ENCODE data around the gene TMED9. TPM values are rescaled to one million over a fixed set of nuclear protein-coding genes. Genes with fewer than 3 reads are reported as not detected.

TMED9 gene
- total and polyA plus RNA-seq, 2 of the 4 experiments (the other 2 are of a cell fraction) = 123 to 357 TPM

GRCh38 chr5:177612215-177612673 lies 20.2 kb downstream of the TMED9 start:
- Histone ChIP-seq H3K56ac (ENCODE audit: extremely low read depth, insufficient read depth, low read length) (no peak overlapping the region), H3K27me3 (ENCODE audit: control insufficient read depth, insufficient read depth, low read length) (no peaks in the 10 kb centered on the region), H2AK9ac (replicated peaks; ENCODE audit: low read depth, low read length, poor library complexity) (peak overlapping the region; percentile 28), H4K8ac (ENCODE audit: low read depth in 2 of 2, low read length in 2 of 2) (no peak overlapping the region), H4K20me1 (ENCODE audit: insufficient read depth, low read length) (peaks cover 5% of the 10 kb centered on the region; the same call in 1 of the 2 replicates), H3K4me2 (ENCODE audit: low read depth, low read length) (no peak overlapping the region), H3K4me3 (ENCODE audit: insufficient read depth, low read depth, low read length) (no peak overlapping the region), H2BK5ac (ENCODE audit: low read depth, low read length, poor library complexity, severe bottlenecking) (no peak overlapping the region), H2BK20ac (ENCODE audit: low read depth, low read length) (no peak overlapping the region), H3K36me3 (ENCODE audit: control insufficient read depth, insufficient read depth, low read length) (peaks cover 14% of the 10 kb centered on the region; the same call in 1 of the 2 replicates), H4K91ac (ENCODE audit: insufficient read depth, low read depth, low read length) (no peak overlapping the region), H3K14ac (replicated peaks; ENCODE audit: low read depth, low read length) (no peak overlapping the region), H2AK5ac (ENCODE audit: low read depth, low read length) (no peak overlapping the region), H2AFZ (replicated peaks; ENCODE audit: low read length, poor library complexity) (no peak overlapping the region), H3K9ac (ENCODE audit: low read depth, low read length) (no peak overlapping the region), H4K5ac (ENCODE audit: low read depth, low read length) (no peak overlapping the region), H3K27ac (ENCODE audit: insufficient read depth, low read length) (no peak overlapping the region), H2BK120ac (ENCODE audit: low read depth, low read length) (no peak overlapping the region), H3K18ac (ENCODE audit: low read depth, low read length) (no peak overlapping the region), H3K9me1 (ENCODE audit: insufficient read depth, low read length) (peaks cover 3% of the 10 kb centered on the region; the same call in 1 of the 2 replicates), H3K4ac (ENCODE audit: low read depth, low read length) (no peak overlapping the region), H3K9me3 (ENCODE audit: control insufficient read depth, insufficient read depth, low read length) (no peaks in the 10 kb centered on the region), H3K79me1 (ENCODE audit: low read depth in 1 of 2, low read length in 2 of 2) (peaks cover 0 to 6% of the 10 kb centered on the region in 2 experiments; a peak in 1 of 4 replicates), H2BK15ac (ENCODE audit: low read depth, low read length) (no peak overlapping the region), H3K4me1 (ENCODE audit: control insufficient read depth, insufficient read depth, low read length) (no peaks in the 10 kb centered on the region), H3K23ac (ENCODE audit: low read depth, low read length) (no peak overlapping the region)
- intact Hi-C loops (cut with micrococcal nuclease) (no loop called here), dilution Hi-C loops (cut with HindIII; ENCODE audit: low sequenced_read_pairs, unreplicated experiment) (no loop called here), in situ Hi-C loops (cut with MboI; ENCODE audit: low sequenced_read_pairs) (loop anchor here (25.0 kb wide), 1 partner anchor 450 kb away; no protein-coding TSS in a partner anchor)
- WGBS, 2 experiments (ENCODE audit: extremely low coverage in 2 of 2, insufficient read length in 1 of 2) = 81% methylated on average over 3 of the region's 6 CpGs; no CpG with 5 or more reads in 1 of the 2 experiments
- ATAC-seq (ENCODE audit: low read depth) (no peak), DNase-seq (no peak)
- no TSS peak for BruUV-seq (replicated peaks)
- POLR2A ChIA-PET (ENCODE audit: unreplicated experiment) = no interaction called here
- TF ChIP-seq CEBPB (IDR thresholded peaks at IDR 0.05; ENCODE audit: low read depth, low read length) (no peak), CTCF (conservative IDR thresholded peaks at IDR 0.05; ENCODE audit: low read depth, low read length) (no peak), ELK1 (IDR thresholded peaks at IDR 0.05; ENCODE audit: borderline replicate concordance, low read depth, low read length) (no peak)
- CTCF ChIA-PET = no interaction called here
